OCI-LY1 (cell line): ENCODE results near the gene CEBPB.
"Not testable (repeated sequence)": the region's sequence is repeated elsewhere in the genome, so short reads cannot be mapped to it uniquely, and the experiment has no call there.

Experiments used
- H2AFZ ChIP-seq: fragments of 200-600 bp; sonication (generic), shearing (Covaris generic); 2 replicates; pipeline ENCODE4 v1.6.0; 2014; ENCODE audit warnings: antibody characterized with exemption, mild to moderate bottlenecking, low read length
- H3F3A ChIP-seq: fragments of 200-600 bp; sonication (generic), shearing (Covaris generic); 2 replicates; pipeline ENCODE4 v1.6.0; 2014; ENCODE audit warnings: mild to moderate bottlenecking, antibody characterized with exemption, low read length, moderate library complexity; ENCODE audit not compliant: insufficient read depth
- H3K27ac ChIP-seq: fragments of 200-600 bp; sonication (generic); 2 replicates; pipeline ENCODE4 v1.5.1; 2014; ENCODE audit warnings: low read length, mixed run types, mild to moderate bottlenecking, low read depth; ENCODE audit not compliant: poor library complexity, severe bottlenecking
- H3K27me3 ChIP-seq: fragments of 200-600 bp; sonication (generic); 2 replicates; pipeline ENCODE4 v1.6.0; 2014; ENCODE audit warnings: antibody characterized with exemption, mild to moderate bottlenecking, low read length, moderate library complexity; ENCODE audit not compliant: insufficient read depth
- H3K36me3 ChIP-seq: fragments of 200-600 bp; sonication (generic); 2 replicates; pipeline ENCODE4 v1.6.1; 2014; ENCODE audit warnings: mild to moderate bottlenecking, antibody characterized with exemption, low read length, moderate library complexity, mixed read lengths; ENCODE audit not compliant: insufficient read depth
- H3K4me1 ChIP-seq: fragments of 200-600 bp; sonication (generic); 2 replicates; pipeline ENCODE4 v1.5.1; 2014; ENCODE audit warnings: mild to moderate bottlenecking, low read length, moderate library complexity; ENCODE audit not compliant: insufficient read depth, severe bottlenecking
- H3K4me2 ChIP-seq: fragments of 200-600 bp; sonication (generic), shearing (Covaris generic); 2 replicates; pipeline ENCODE4 v1.6.1; 2014; ENCODE audit warnings: low read length
- H3K4me3 ChIP-seq: fragments of 200-600 bp; sonication (generic); 2 replicates; pipeline ENCODE4 v1.5.1; 2014; ENCODE audit warnings: low read length, low read depth, mild to moderate bottlenecking, mixed read lengths; ENCODE audit not compliant: poor library complexity, severe bottlenecking
- H3K79me2 ChIP-seq: fragments of 200-600 bp; shearing (Covaris generic); 2 replicates; pipeline ENCODE4 v1.6.1; 2016; ENCODE audit warnings: mixed run types, low read length, mixed read lengths; ENCODE audit not compliant: insufficient read depth
- H3K9ac ChIP-seq: fragments of 200-600 bp; sonication (generic), shearing (Covaris generic); 2 replicates; pipeline ENCODE4 v1.6.1; 2014; ENCODE audit warnings: mild to moderate bottlenecking, low read length, mixed read lengths
- H3K9me2 ChIP-seq: fragments of 200-600 bp; sonication (generic), shearing (Covaris generic); 2 replicates; pipeline ENCODE4 v1.6.1; 2014; ENCODE audit warnings: low read depth, mild to moderate bottlenecking, low read length, mixed read lengths
- H3K9me3 ChIP-seq: fragments of 200-600 bp; shearing (Covaris generic); 2 replicates; pipeline ENCODE4 v1.6.1; 2014; ENCODE audit warnings: low read length, mixed read lengths
- H4K20me1 ChIP-seq: fragments of 200-600 bp; sonication (generic), shearing (Covaris generic); 2 replicates; pipeline ENCODE4 v1.6.0; 2016; ENCODE audit warnings: mild to moderate bottlenecking, low read length; ENCODE audit not compliant: insufficient read depth
- EZH2 ChIP-seq: fragments of 200-600 bp; sonication (generic), shearing (Covaris generic); IDR thresholded peaks from 2 replicates; pipeline ENCODE4 v1.8.0; 2017; ENCODE audit warnings: borderline replicate concordance, mixed run types, mild to moderate bottlenecking, antibody characterized with exemption, low read length, moderate library complexity, mixed read lengths
- TF ChIP-seq, protein P1 (sequence below): fragments of 200-600 bp; sonication (generic), shearing (Covaris generic); IDR thresholded peaks from 2 replicates; pipeline ENCODE4 v1.5.1; 2017; ENCODE audit warnings: mild to moderate bottlenecking, antibody characterized with exemption, low read length, moderate library complexity, mixed read lengths

CEBPB gene

GRCh38 chr20:50172347-50173013, 18.1 kb upstream of the CEBPB start:
- H3K4me3 ChIP-seq, result no peak overlapping the region
- no peaks in the 10 kb centered on the region for H3K36me3 ChIP-seq
- no peaks in the 10 kb centered on the region for H3F3A ChIP-seq
- no peak overlapping the region for H3K27ac ChIP-seq
- no peak for TF ChIP-seq EZH2
- TF ChIP-seq, protein P1, sequence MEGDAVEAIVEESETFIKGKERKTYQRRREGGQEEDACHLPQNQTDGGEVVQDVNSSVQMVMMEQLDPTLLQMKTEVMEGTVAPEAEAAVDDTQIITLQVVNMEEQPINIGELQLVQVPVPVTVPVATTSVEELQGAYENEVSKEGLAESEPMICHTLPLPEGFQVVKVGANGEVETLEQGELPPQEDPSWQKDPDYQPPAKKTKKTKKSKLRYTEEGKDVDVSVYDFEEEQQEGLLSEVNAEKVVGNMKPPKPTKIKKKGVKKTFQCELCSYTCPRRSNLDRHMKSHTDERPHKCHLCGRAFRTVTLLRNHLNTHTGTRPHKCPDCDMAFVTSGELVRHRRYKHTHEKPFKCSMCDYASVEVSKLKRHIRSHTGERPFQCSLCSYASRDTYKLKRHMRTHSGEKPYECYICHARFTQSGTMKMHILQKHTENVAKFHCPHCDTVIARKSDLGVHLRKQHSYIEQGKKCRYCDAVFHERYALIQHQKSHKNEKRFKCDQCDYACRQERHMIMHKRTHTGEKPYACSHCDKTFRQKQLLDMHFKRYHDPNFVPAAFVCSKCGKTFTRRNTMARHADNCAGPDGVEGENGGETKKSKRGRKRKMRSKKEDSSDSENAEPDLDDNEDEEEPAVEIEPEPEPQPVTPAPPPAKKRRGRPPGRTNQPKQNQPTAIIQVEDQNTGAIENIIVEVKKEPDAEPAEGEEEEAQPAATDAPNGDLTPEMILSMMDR, result no peak
- no peaks in the 10 kb centered on the region for H3K9me3 ChIP-seq
- H3K79me2 ChIP-seq, result no peaks in the 10 kb centered on the region
- no peaks in the 10 kb centered on the region for H3K27me3 ChIP-seq
- no peaks in the 10 kb centered on the region for H4K20me1 ChIP-seq
- no peaks in the 10 kb centered on the region for H3K4me1 ChIP-seq
- no peak overlapping the region for H2AFZ ChIP-seq
- no peak overlapping the region for H3K4me2 ChIP-seq
- no peak overlapping the region for H3K9ac ChIP-seq
- H3K9me2 ChIP-seq, result no peaks in the 10 kb centered on the region

DNA sequence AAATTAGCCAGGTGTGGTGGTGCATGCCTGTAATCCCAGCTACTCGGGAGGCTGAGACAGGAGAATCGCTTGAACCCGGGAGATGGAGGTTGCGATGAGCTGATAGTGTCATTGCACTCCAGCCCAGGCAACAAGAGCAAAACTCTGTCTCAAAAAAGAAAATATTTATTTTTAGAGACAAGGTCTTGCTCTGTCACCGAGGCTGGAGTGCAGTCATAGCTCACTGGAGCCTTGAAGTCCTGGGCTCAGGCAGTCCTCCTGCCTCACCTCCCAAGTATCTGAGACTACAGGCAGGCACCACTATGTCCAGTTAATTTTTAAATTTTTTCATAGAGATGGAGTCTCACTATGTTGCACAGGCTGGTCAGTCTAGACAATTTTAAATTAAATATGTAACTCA, 16.2 kb upstream of the CEBPB start:
- Histone ChIP-seq H3K9me2 (no peaks in the 10 kb centered on the region), H3K9me3 (no peaks in the 10 kb centered on the region), H3F3A (no peaks in the 10 kb centered on the region), H4K20me1 (no peaks in the 10 kb centered on the region), H2AFZ (no peak overlapping the region), H3K79me2 (no peaks in the 10 kb centered on the region), H3K27me3 (no peaks in the 10 kb centered on the region), H3K36me3 (no peaks in the 10 kb centered on the region), H3K9ac (no peak overlapping the region), H3K4me2 (no peak overlapping the region), H3K27ac (no peak overlapping the region), H3K4me1 (no peaks in the 10 kb centered on the region), H3K4me3 (no peak overlapping the region)
- no peak for TF ChIP-seq EZH2
- TF ChIP-seq, protein P1, result no peak

- Histone ChIP-seq H3K4me2 (no peak overlapping the region), H3K9ac (no peak overlapping the region), H3K27me3 (no peaks in the 10 kb centered on the region), H3K36me3 (no peaks in the 10 kb centered on the region), H3K79me2 (no peaks in the 10 kb centered on the region), H3K4me1 (no peaks in the 10 kb centered on the region), H3K4me3 (no peak overlapping the region), H3K27ac (no peak overlapping the region), H2AFZ (no peak overlapping the region), H3K9me2 (no peaks in the 10 kb centered on the region), H4K20me1 (no peaks in the 10 kb centered on the region), H3K9me3 (no peaks in the 10 kb centered on the region), H3F3A (no peaks in the 10 kb centered on the region)
- TF ChIP-seq, protein P1, result no peak
- TF ChIP-seq EZH2, result no peak
Measured at GRCh38 chr20:50175938-50176933, 14.4 kb upstream of the CEBPB start.

DNA sequence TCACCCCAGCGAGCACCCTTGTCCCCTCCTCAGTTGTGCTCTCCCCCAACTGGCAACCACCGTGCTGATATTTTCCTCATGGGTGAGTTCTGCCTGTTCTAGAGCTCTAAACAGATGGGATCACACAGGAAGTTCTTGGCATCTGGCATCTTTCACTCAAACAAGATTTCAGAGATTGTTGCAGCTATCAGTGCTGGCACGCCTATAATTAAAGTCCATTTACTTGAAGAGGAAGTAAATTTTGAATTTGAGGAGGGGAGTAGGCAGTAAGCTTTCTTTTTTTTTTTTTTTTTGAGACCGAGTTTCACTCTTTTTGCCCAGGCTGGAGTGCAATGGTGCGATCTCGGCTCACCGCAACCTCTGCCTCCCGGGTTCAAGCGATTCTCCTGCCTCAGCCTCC, 12.0 kb upstream of the CEBPB start:
- H3K9ac ChIP-seq, H3K27me3 ChIP-seq, H3K9me2 ChIP-seq, H3K79me2 ChIP-seq, H4K20me1 ChIP-seq, H3K4me1 ChIP-seq, H3K9me3 ChIP-seq, H3K4me3 ChIP-seq, H3K4me2 ChIP-seq, H2AFZ ChIP-seq, H3F3A ChIP-seq, H3K36me3 ChIP-seq, H3K27ac ChIP-seq: not testable (repeated sequence)
